SJSA1 (cell line): ENCODE measurements around the gene PTPRF. TPM values are rescaled to one million over a fixed set of nuclear protein-coding genes. Genes with fewer than 3 reads are reported as not detected.

Source experiments
- DNase-seq, 2 experiments: peaks; one replicate each; pipeline ENCODE4 v3.0.0-alpha.2; 2015 to 2020; ENCODE audit warnings: low spot score in 2 of 2, low read depth in 1 of 2
- H3K27ac ChIP-seq: fragments of 250-450 bp; sonication (Bioruptor Pico); 2 replicates; pipeline ENCODE4 v1.5.1; 2020; ENCODE audit warnings: mild to moderate bottlenecking, moderate library complexity
- H3K27me3 ChIP-seq: fragments of 250-450 bp; sonication (Bioruptor Pico); replicated peaks from 2 replicates; pipeline ENCODE4 v1.5.1; 2020; ENCODE audit warnings: mild to moderate bottlenecking, moderate library complexity
- H3K36me3 ChIP-seq: fragments of 250-450 bp; sonication (Bioruptor Pico); 2 replicates; pipeline ENCODE4 v1.5.1; 2020; ENCODE audit warnings: mild to moderate bottlenecking
- H3K4me1 ChIP-seq: fragments of 250-450 bp; sonication (Bioruptor Pico); replicated peaks from 2 replicates; pipeline ENCODE4 v1.6.1; 2021; ENCODE audit warnings: mild to moderate bottlenecking
- H3K4me3 ChIP-seq: fragments of 250-450 bp; sonication (Bioruptor Pico); 2 replicates; pipeline ENCODE4 v1.5.1; 2020; ENCODE audit warnings: mild to moderate bottlenecking
- H3K9me3 ChIP-seq: fragments of 250-450 bp; sonication (Bioruptor Pico); replicated peaks from 2 replicates; pipeline ENCODE4 v1.5.1; 2020; ENCODE audit warnings: mild to moderate bottlenecking
- total RNA-seq: library from RNA; depleted of rRNA; stranded (reverse); fragments of >200 nt; shearing (Covaris generic); gene quantifications from 2 replicates; pipeline ENCODE4 v1.2.3, GENCODE V29; 2014

The PTPRF gene
- total RNA-seq, 1 experiment from 2014 or later, result 11.0 TPM

DNA sequence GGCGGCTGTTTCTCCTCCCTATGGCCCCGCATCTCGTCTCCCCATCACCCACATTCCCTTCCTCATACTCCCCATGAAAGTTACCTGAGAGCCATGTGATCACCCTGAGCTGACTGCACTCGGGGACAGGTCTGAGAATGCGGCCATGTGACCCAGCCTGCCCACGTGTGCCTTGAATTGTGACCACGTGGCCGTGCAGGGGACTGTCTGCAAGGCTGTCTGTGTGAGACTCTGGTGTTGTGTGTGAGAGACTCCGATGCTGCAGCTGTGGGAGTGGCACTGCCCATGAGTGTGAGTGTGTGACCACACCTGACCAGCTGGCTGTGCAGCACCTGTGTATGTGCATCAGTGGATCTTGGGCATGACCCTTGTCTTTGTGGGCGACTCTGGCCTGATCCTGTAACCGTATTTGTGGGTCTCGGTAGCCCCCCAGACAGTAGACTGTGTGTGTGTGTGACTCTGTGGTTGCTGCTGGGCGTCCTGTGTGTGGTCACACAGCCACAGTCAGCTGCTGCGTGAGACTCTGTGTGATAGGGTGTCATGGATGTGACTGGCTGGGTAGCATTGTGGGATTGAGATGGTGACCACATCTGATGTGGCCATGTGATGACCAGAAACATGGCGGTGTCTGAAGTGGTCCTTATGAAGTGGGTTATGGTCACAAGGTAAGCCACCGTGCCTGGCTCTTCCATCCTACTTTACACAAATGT, 62.4 kb downstream of the PTPRF start:
- H3K27ac ChIP-seq, result no peak overlapping the region

DNA sequence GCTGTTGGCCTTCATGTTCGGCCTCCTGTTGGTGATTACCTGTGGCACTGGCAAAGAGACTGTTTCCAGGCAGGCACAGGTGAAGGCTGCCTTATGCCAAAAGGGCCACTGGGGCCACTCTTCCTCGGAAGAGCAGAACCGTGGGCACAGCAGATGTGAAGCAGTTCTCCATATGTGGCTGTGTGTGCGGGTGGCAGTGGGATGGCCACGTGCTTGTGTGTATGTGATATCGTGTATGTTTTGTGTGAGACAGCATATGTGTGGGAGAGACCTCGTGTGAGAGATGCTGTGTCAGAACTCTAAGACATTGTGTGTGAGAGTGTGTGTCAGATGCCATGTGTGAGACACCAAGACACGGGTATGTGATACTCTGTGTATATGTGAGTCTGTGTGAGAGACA, 65.9 kb downstream of the PTPRF start:
- H3K27ac ChIP-seq, result no peak overlapping the region
- H3K9me3 ChIP-seq, result no peaks in the 10 kb centered on the region
- peaks cover 7% of the 10 kb centered on the region; the same call in 1 of the 2 replicates for H3K36me3 ChIP-seq
- DNase-seq, result no peak
- H3K27me3 ChIP-seq, result no peaks in the 10 kb centered on the region
- no peak overlapping the region for H3K4me3 ChIP-seq
- H3K4me1 ChIP-seq, result no peaks in the 10 kb centered on the region

More for the DNA sequence above, 62.4 kb downstream of the PTPRF start:
- Histone ChIP-seq H3K27me3 (no peaks in the 10 kb centered on the region), H3K4me1 (no peaks in the 10 kb centered on the region), H3K36me3 (peaks cover 13% of the 10 kb centered on the region; the same call in 1 of the 2 replicates), H3K9me3 (no peaks in the 10 kb centered on the region), H3K4me3 (no peak overlapping the region)
- DNase-seq, result no peak

DNA sequence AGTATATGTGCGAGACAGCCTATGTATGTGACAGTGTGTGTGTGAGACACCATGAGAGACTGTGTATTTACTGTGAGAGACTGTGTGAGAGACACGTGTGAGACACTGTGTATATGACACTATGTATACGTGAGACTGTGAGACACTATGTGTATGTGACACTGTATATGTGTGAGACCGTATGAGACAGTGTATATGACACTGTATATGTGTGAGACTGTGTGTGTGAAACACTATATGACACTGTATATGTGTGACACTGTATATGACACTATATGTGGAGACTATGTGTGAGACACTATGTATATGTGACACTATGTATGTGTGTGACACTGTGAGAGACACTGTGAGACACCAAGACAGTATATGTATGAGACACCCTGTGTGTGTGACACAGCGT, 66.3 kb downstream of the PTPRF start:
- Histone ChIP-seq H3K27me3 (no peaks in the 10 kb centered on the region), H3K27ac (no peak overlapping the region), H3K9me3 (no peaks in the 10 kb centered on the region), H3K36me3 (peaks cover 3% of the 10 kb centered on the region; the same call in 1 of the 2 replicates), H3K4me1 (no peaks in the 10 kb centered on the region), H3K4me3 (no peak overlapping the region)
- no peak for DNase-seq

- H3K27ac ChIP-seq, result no peak overlapping the region
- H3K4me1 ChIP-seq, result no peaks in the 10 kb centered on the region
- H3K4me3 ChIP-seq, result no peak overlapping the region
- no peaks in the 10 kb centered on the region for H3K9me3 ChIP-seq
- no peaks in the 10 kb centered on the region for H3K27me3 ChIP-seq
- H3K36me3 ChIP-seq, result peaks cover 3% of the 10 kb centered on the region; the same call in 1 of the 2 replicates
- DNase-seq, result no peak
These were observed 67.0 kb downstream of the PTPRF start for GRCh38 chr1:43597721-43598120.

DNA sequence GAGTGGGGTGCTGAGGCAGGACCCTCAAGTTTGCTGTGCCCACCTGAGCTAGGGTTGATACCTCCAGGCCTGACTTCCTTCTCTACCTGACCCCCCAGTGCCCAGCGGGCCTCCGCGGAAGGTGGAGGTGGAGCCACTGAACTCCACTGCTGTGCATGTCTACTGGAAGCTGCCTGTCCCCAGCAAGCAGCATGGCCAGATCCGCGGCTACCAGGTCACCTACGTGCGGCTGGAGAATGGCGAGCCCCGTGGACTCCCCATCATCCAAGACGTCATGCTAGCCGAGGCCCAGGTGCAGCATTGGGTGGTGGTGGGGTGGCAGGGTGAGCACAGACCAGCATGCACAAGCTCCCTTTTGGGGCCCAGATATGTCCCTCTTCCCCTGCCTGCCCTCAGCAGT, 67.9 kb downstream of the PTPRF start:
- peaks cover 3% of the 10 kb centered on the region; the same call in 1 of the 2 replicates for H3K36me3 ChIP-seq
- H3K4me3 ChIP-seq, result no peak overlapping the region
- no peak for DNase-seq
- no peaks in the 10 kb centered on the region for H3K4me1 ChIP-seq
- H3K27me3 ChIP-seq, result no peaks in the 10 kb centered on the region
- H3K9me3 ChIP-seq, result no peaks in the 10 kb centered on the region
- H3K27ac ChIP-seq, result no peak overlapping the region

- no peak for DNase-seq
- Histone ChIP-seq H3K27ac (no peak overlapping the region), H3K27me3 (no peaks in the 10 kb centered on the region), H3K4me3 (no peak overlapping the region), H3K36me3 (peaks cover 13% of the 10 kb centered on the region; the same call in 1 of the 2 replicates), H3K4me1 (no peaks in the 10 kb centered on the region), H3K9me3 (no peaks in the 10 kb centered on the region)
These were observed 69.6 kb downstream of the PTPRF start for GRCh38 chr1:43600033-43601020.

DNA sequence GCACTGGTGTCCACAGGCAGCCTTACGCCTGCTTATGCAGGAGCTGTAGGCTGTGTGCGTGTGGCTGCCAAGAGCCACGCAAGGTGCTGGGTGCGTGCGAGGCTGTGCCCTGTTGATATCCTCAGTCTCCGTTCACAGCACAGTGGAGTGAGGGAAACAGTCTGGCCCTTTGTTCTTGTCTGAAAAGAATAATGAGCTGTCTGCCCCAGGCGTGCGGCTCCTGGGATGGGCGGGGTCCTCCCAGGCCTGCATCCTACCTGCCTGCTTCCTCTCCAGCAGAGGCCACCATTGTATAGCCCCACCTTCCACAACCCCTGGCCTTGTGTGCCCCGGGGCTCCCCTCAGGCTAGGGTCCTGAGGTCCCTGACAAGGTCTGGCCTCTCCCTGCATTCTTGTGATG, 72.3 kb downstream of the PTPRF start:
- no peaks in the 10 kb centered on the region for H3K27me3 ChIP-seq
- H3K36me3 ChIP-seq, result peaks cover 13% of the 10 kb centered on the region; the same call in 1 of the 2 replicates
- no peaks in the 10 kb centered on the region for H3K9me3 ChIP-seq
- H3K27ac ChIP-seq, result no peak overlapping the region
- no peak overlapping the region for H3K4me3 ChIP-seq
- no peaks in the 10 kb centered on the region for H3K4me1 ChIP-seq
- DNase-seq, result no peak

DNA sequence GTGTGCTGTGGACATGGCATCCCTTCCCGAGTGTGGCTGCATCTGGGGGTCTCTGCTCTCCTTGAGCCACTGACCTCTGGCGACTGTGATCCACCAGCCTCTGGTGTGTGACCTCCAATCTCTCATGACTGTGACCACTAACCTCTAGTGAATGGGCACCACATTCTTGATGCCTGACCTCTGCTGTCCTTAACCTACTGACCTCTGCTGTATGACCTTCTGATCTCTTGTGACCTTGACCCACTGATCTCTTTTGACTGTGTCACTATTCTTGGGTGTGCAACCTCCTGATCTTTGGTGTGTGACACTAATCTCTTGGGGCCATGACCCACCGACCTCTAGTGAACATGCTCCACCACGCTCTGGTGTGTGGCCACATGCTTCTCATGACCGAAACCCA, 73.5 kb downstream of the PTPRF start:
- no peak for DNase-seq

GRCh38 chr1:43605157-43605556, 74.5 kb downstream of the PTPRF start:
- DNase-seq, result no peak
- Histone ChIP-seq H3K4me1 (peaks cover 11% of the 10 kb centered on the region), H3K36me3 (peaks cover 27% of the 10 kb centered on the region), H3K9me3 (no peaks in the 10 kb centered on the region), H3K27ac (no peak overlapping the region), H3K27me3 (no peaks in the 10 kb centered on the region), H3K4me3 (no peak overlapping the region)

More for the DNA sequence above, 73.5 kb downstream of the PTPRF start:
- Histone ChIP-seq H3K4me1 (peaks cover 8% of the 10 kb centered on the region), H3K36me3 (peaks cover 19% of the 10 kb centered on the region), H3K27ac (no peak overlapping the region), H3K4me3 (no peak overlapping the region), H3K27me3 (no peaks in the 10 kb centered on the region), H3K9me3 (no peaks in the 10 kb centered on the region)

DNA sequence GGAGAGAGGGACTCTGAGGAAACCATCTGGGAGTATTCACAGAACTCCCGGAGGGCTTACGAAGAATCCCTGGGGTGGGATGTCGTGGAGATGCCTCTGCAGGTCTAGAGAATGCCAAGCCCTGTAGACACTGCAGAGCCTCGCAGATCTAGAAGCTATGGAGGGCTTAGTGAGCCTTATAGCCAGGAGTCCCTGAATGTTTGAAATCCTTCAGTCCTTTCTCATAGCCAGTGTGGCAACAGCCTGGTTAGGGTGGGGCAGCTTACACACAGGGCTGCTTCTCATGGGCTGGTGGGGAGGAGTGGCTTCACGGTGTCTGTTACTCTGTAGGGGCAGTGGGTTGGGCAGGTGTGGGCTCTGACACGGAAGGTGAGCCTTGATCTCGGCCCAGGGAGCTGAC, 75.1 kb downstream of the PTPRF start:
- no peaks in the 10 kb centered on the region for H3K27me3 ChIP-seq
- H3K4me1 ChIP-seq, result peaks cover 11% of the 10 kb centered on the region
- H3K9me3 ChIP-seq, result no peaks in the 10 kb centered on the region
- no peak overlapping the region for H3K27ac ChIP-seq
- H3K4me3 ChIP-seq, result no peak overlapping the region
- no peak for DNase-seq
- H3K36me3 ChIP-seq, result peaks cover 27% of the 10 kb centered on the region

DNA sequence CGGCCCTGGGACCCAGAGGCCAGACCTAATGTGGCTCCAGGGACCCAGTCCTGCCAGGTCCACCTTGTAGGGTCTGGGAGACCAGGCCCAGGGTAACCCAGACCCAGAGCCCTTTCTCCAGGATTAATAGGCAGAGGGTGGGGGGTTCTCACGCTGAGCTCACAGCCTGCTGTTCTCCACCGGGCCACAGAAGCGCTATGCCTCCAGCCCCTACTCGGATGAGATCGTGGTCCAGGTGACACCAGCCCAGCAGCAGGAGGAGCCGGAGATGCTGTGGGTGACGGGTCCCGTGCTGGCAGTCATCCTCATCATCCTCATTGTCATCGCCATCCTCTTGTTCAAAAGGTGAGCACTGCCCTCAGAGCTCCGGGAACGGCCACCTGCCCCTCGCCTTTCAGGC, 75.9 kb downstream of the PTPRF start:
- no peaks in the 10 kb centered on the region for H3K9me3 ChIP-seq
- peaks cover 27% of the 10 kb centered on the region for H3K36me3 ChIP-seq

DNA sequence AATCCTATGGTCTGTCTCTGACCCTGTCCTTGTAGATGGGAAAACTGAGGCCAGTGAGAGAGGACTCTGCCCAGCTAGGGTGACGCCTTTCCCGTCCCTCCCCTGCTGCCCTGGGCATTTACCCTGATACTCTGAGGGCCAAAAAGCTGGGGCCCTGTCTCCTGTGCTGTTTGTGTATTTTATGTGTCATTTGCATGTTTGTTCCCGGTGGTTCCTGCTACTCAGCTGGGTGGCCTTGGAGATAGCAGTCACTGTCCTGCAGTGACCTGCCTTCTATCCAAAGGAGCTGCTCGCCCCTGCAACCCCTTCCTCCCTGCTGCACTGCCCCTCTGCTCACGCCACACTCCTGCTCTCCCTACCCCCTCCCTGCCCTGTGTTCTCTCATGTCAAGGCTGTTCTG, 78.1 kb downstream of the PTPRF start:
- Histone ChIP-seq H3K4me3 (no peak overlapping the region), H3K27ac (no peak overlapping the region), H3K36me3 (peaks cover 25% of the 10 kb centered on the region), H3K4me1 (peaks cover 11% of the 10 kb centered on the region), H3K9me3 (no peaks in the 10 kb centered on the region), H3K27me3 (no peaks in the 10 kb centered on the region)
- DNase-seq, result peak in 1 of 2 experiments; percentile 16

More for the DNA sequence above, 75.9 kb downstream of the PTPRF start:
- no peak overlapping the region for H3K27ac ChIP-seq
- no peaks in the 10 kb centered on the region for H3K27me3 ChIP-seq
- no peak for DNase-seq
- H3K4me1 ChIP-seq, result peaks cover 11% of the 10 kb centered on the region
- no peak overlapping the region for H3K4me3 ChIP-seq

DNA sequence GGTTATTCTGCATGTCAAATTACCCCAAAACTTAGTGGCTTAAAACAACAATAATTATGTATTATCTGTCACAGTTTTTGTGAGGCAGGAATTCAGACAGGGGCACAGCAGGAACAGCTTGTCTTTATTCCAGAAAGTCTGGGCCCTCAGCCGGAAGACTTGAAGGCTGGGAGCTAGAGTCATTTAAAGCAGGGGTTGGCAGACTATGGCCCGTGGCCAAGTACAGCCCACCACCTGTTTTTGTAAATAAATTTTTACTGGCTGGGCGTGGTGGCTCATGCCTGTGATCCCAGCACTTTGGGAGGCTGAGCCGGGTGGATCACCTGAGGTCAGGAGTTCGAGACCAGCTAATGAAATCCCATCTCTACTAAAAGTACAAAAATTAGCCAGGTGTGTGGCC, 79.7 kb downstream of the PTPRF start:
- H3K4me3 ChIP-seq, result no peak overlapping the region
- no peaks in the 10 kb centered on the region for H3K27me3 ChIP-seq
- peaks cover 17% of the 10 kb centered on the region for H3K36me3 ChIP-seq
- no peak for DNase-seq
- no peak overlapping the region for H3K27ac ChIP-seq
- H3K9me3 ChIP-seq, result no peaks in the 10 kb centered on the region
- peaks cover 11% of the 10 kb centered on the region for H3K4me1 ChIP-seq

GRCh38 chr1:43611950-43612349, 81.3 kb downstream of the PTPRF start:
- no peak for DNase-seq
- Histone ChIP-seq H3K27ac (no peak overlapping the region), H3K4me1 (peaks cover 11% of the 10 kb centered on the region), H3K9me3 (no peaks in the 10 kb centered on the region), H3K27me3 (no peaks in the 10 kb centered on the region), H3K4me3 (no peak overlapping the region), H3K36me3 (peaks cover 14% of the 10 kb centered on the region)
